ENCODE results near the gene CFAP221. TPM values are rescaled to one million over a fixed set of nuclear protein-coding genes. Genes with fewer than 3 reads are reported as not detected.

Gene CFAP221
- total RNA-seq, 1 experiment from 2014 or later: 10.0 TPM

- no peak overlapping the region for H3K4me3 Mint-ChIP-seq (ENCODE audit: low read depth, unreplicated experiment)
- no peak for DNase-seq
- TF ChIP-seq CTCF (IDR thresholded peaks at IDR 0.05; ENCODE audit: unreplicated experiment): no peak
- BruUV-seq (replicated peaks): no TSS peak
- H3K27me3 Mint-ChIP-seq (ENCODE audit: unreplicated experiment): peaks cover 80% of the 10 kb centered on the region
- intact Hi-C loops (cut with micrococcal nuclease; ENCODE audit: unreplicated experiment): no loop called here
- CTCF ChIA-PET: no interaction called here
- H3K36me3 Mint-ChIP-seq (ENCODE audit: insufficient read depth, unreplicated experiment): peaks cover 5% of the 10 kb centered on the region
- H3K9me3 Mint-ChIP-seq (ENCODE audit: low read depth, unreplicated experiment): no peaks in the 10 kb centered on the region
- peaks cover 15% of the 10 kb centered on the region for H3K4me1 Mint-ChIP-seq (ENCODE audit: low read depth, unreplicated experiment)
- no peak overlapping the region for H3K27ac Mint-ChIP-seq (ENCODE audit: unreplicated experiment)
Measured at GRCh38 chr2:119525614-119526013, 18.6 kb upstream of the CFAP221 start.

DNA sequence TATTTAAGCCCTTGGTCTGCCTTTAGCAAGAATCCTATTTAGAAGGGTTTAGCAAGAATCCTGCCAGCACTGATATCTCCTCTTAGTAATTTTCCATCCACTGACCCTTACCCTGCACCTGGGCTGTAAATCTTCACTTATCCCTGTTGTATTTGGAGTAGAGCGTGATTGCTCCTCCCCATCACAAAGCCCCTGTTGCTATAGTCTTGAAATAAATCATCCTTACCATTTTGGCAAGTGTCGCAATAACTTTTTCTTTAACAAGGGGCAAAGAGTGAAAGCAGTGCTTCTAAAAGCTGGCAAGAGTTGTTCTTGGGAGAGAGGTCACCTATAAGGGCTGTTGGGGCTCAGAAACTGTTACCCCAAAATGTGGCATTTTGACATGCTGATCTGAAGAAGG, 16.2 kb upstream of the CFAP221 start:
- H3K4me3 Mint-ChIP-seq (ENCODE audit: low read depth, unreplicated experiment): no peak overlapping the region
- no TSS peak for BruUV-seq (replicated peaks)
- no peak for TF ChIP-seq CTCF (IDR thresholded peaks at IDR 0.05; ENCODE audit: unreplicated experiment)
- peaks cover 10% of the 10 kb centered on the region for H3K4me1 Mint-ChIP-seq (ENCODE audit: low read depth, unreplicated experiment)
- no peak for DNase-seq
- peaks cover 62% of the 10 kb centered on the region for H3K27me3 Mint-ChIP-seq (ENCODE audit: unreplicated experiment)
- peaks cover 5% of the 10 kb centered on the region for H3K36me3 Mint-ChIP-seq (ENCODE audit: insufficient read depth, unreplicated experiment)
- H3K27ac Mint-ChIP-seq (ENCODE audit: unreplicated experiment): no peak overlapping the region
- intact Hi-C loops (cut with micrococcal nuclease; ENCODE audit: unreplicated experiment): no loop called here
- CTCF ChIA-PET: interaction anchor here (0.6 to 1.2 kb wide), 2 partner anchors 34 to 165 kb away, joined by 3 read pairs; no protein-coding TSS in a partner anchor
- no peaks in the 10 kb centered on the region for H3K9me3 Mint-ChIP-seq (ENCODE audit: low read depth, unreplicated experiment)

- no peak for TF ChIP-seq CTCF (IDR thresholded peaks at IDR 0.05; ENCODE audit: unreplicated experiment)
- CTCF ChIA-PET: no interaction called here
- H3K4me1 Mint-ChIP-seq (ENCODE audit: low read depth, unreplicated experiment): no peaks in the 10 kb centered on the region
- H3K27me3 Mint-ChIP-seq (ENCODE audit: unreplicated experiment): peaks cover 29% of the 10 kb centered on the region
- no peak overlapping the region for H3K4me3 Mint-ChIP-seq (ENCODE audit: low read depth, unreplicated experiment)
- H3K27ac Mint-ChIP-seq (ENCODE audit: unreplicated experiment): no peak overlapping the region
- BruUV-seq (replicated peaks): no TSS peak
- intact Hi-C loops (cut with micrococcal nuclease; ENCODE audit: unreplicated experiment): no loop called here
- no peaks in the 10 kb centered on the region for H3K36me3 Mint-ChIP-seq (ENCODE audit: insufficient read depth, unreplicated experiment)
- peaks cover 3% of the 10 kb centered on the region for H3K9me3 Mint-ChIP-seq (ENCODE audit: low read depth, unreplicated experiment)
- no peak for DNase-seq
Measured at GRCh38 chr2:119531292-119531691, 13.0 kb upstream of the CFAP221 start.

DNA sequence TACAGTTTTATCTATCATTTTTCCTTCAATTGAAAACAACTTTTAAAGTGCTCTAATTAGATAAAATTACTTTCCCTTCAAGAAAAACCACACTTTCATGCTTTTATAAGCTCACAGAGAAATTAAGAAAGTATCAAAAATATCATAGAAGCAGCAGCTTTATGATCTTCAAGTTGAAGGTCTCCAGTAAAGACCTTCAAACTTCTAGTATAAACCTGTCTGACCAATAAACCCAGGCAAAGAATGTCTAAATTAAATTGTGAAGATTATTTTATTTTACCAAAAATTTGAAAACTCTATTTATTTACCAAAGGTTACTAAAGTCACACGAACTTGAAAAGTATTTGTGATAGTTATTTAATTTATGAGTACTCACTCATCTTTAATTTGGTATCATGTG, 10.7 kb upstream of the CFAP221 start:
- intact Hi-C loops (cut with micrococcal nuclease; ENCODE audit: unreplicated experiment): no loop called here
- no peak overlapping the region for H3K4me3 Mint-ChIP-seq (ENCODE audit: low read depth, unreplicated experiment)
- H3K36me3 Mint-ChIP-seq (ENCODE audit: insufficient read depth, unreplicated experiment): no peaks in the 10 kb centered on the region
- CTCF ChIA-PET: no interaction called here
- no peaks in the 10 kb centered on the region for H3K4me1 Mint-ChIP-seq (ENCODE audit: low read depth, unreplicated experiment)
- H3K9me3 Mint-ChIP-seq (ENCODE audit: low read depth, unreplicated experiment): peaks cover 3% of the 10 kb centered on the region
- no peak for TF ChIP-seq CTCF (IDR thresholded peaks at IDR 0.05; ENCODE audit: unreplicated experiment)
- no TSS peak for BruUV-seq (replicated peaks)
- no peak for DNase-seq
- no peak overlapping the region for H3K27ac Mint-ChIP-seq (ENCODE audit: unreplicated experiment)
- H3K27me3 Mint-ChIP-seq (ENCODE audit: unreplicated experiment): peaks cover 6% of the 10 kb centered on the region

Data from Calu3 (cell line).